Neural progenitor cell (in vitro differentiated cells): ENCODE data around the gene SLC25A19. TPM values are rescaled to one million over a fixed set of nuclear protein-coding genes. Genes with fewer than 3 reads are reported as not detected.

ENCODE experiments used
- DNase-seq: peaks from one replicate; pipeline ENCODE4 v3.0.0-alpha.2; 2016; ENCODE audit warnings: low spot score
- H2AFZ ChIP-seq: fragments of 200-600 bp; sonication (generic); replicated peaks from 2 replicates; pipeline ENCODE4 v1.6.1; 2016; ENCODE audit warnings: antibody characterized with exemption
- H3F3A ChIP-seq: fragments of 200-600 bp; sonication (generic); 2 replicates; pipeline ENCODE4 v1.6.1; 2016; ENCODE audit warnings: antibody characterized with exemption, low read depth
- H3K27ac ChIP-seq: fragments of 200-600 bp; sonication (generic); 2 replicates; pipeline ENCODE4 v1.5.1; 2016; ENCODE audit warnings: mild to moderate bottlenecking
- H3K27me3 ChIP-seq: fragments of 200-600 bp; sonication (generic); 2 replicates; pipeline ENCODE4 v1.6.1; 2016; ENCODE audit warnings: mild to moderate bottlenecking, moderate library complexity
- H3K36me3 ChIP-seq: fragments of 200-600 bp; sonication (generic); 2 replicates; pipeline ENCODE4 v1.5.1; 2016
- H3K4me1 ChIP-seq: fragments of 200-600 bp; sonication (generic); 2 replicates; pipeline ENCODE4 v1.6.1; 2016; ENCODE audit warnings: mixed run types
- H3K4me2 ChIP-seq: fragments of 200-600 bp; sonication (generic); 2 replicates; pipeline ENCODE4 v1.6.1; 2016
- H3K4me3 ChIP-seq: fragments of 200-600 bp; sonication (generic); 2 replicates; pipeline ENCODE4 v1.5.1; 2016
- H3K79me2 ChIP-seq: fragments of 200-600 bp; sonication (generic); 2 replicates; pipeline ENCODE4 v1.6.1; 2016; ENCODE audit warnings: low read depth
- H3K9ac ChIP-seq: fragments of 200-600 bp; sonication (generic); 2 replicates; pipeline ENCODE4 v1.6.1; 2016
- H3K9me3 ChIP-seq: fragments of 200-600 bp; sonication (generic); 2 replicates; pipeline ENCODE4 v1.5.1; 2016; ENCODE audit warnings: low read depth
- H4K20me1 ChIP-seq: fragments of 200-600 bp; sonication (generic); 2 replicates; pipeline ENCODE4 v1.6.1; 2016; ENCODE audit warnings: low read depth
- H3K27ac Mint-ChIP-seq: 3 replicates; pipeline ENCODE4 v1.8.0; 2021; ENCODE audit warnings: mixed read lengths
- H3K27me3 Mint-ChIP-seq: 2 replicates; pipeline ENCODE4 v1.8.0; 2022; ENCODE audit warnings: low read depth, mild to moderate bottlenecking, inconsistent platforms, moderate library complexity, mixed read lengths; ENCODE audit not compliant: insufficient read depth
- H3K36me3 Mint-ChIP-seq: 3 replicates; pipeline ENCODE4 v1.8.0; 2021; ENCODE audit warnings: mixed read lengths
- H3K4me1 Mint-ChIP-seq: 3 replicates; pipeline ENCODE4 v1.8.0; 2021; ENCODE audit warnings: mixed read lengths
- H3K4me3 Mint-ChIP-seq: 3 replicates; pipeline ENCODE4 v1.8.0; 2021; ENCODE audit warnings: mild to moderate bottlenecking, moderate library complexity, mixed read lengths
- H3K9me3 Mint-ChIP-seq: 3 replicates; pipeline ENCODE4 v1.8.0; 2020; ENCODE audit warnings: mixed read lengths
- EZH2 ChIP-seq: fragments of 200-600 bp; sonication (generic); IDR thresholded peaks from 2 replicates; pipeline ENCODE4 v1.6.1; 2017; ENCODE audit warnings: antibody characterized with exemption, mild to moderate bottlenecking, moderate library complexity
- EZH2phosphoT487 ChIP-seq: fragments of 200-600 bp; sonication (generic); IDR thresholded peaks from 2 replicates; pipeline ENCODE4 v1.6.1; 2017; ENCODE audit warnings: antibody characterized with exemption
- total RNA-seq: library from RNA; depleted of rRNA; stranded (reverse); fragments of >200 nt; gene quantifications from 2 replicates; pipeline ENCODE4 v1.2.3, GENCODE V29; 2015; ENCODE audit warnings: low replicate concordance
- TF ChIP-seq, protein P1 (sequence below): fragments of 200-600 bp; sonication (generic); IDR thresholded peaks from 2 replicates; pipeline ENCODE4 v1.5.1; 2017; ENCODE audit warnings: antibody characterized with exemption, mild to moderate bottlenecking

Gene SLC25A19
- total RNA-seq, 1 donor from 2014 or later = 5.2 TPM

DNA sequence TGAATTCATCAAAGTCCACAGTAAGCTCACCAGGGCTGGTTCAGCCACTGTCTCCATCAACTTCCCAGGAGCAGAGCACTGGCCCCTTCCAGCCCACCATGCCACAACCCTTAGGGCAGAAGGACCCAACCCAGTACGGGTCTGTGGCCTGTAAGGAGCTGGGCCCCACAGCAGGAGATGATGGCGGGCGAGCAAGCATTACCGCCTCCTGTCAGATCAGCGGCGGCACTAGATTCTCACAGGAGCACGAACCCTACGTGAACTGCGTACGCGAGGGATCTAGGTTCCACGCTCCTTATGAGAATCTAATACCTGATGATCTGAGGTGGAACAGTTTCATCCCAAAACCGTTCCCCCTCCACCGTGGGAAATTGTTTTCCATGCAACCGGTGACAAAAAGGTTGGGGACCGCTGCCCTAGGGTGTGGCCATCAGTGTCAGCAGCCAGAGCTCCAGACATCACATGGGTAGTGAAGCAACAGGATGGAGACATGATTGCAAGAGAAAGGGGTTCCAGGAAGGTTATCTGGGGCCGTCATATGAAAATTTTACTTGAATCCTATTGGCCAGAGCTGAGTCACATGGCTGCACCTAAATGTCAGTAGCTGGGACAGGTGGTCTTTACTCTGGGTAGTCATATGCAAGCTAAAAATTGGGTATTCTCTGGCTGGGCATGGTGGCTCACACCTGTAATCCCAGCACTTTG is 12.4 kb upstream of the SLC25A19 start:
- Mint-ChIP-seq H3K4me1 (peaks cover 3% of the 10 kb centered on the region), H3K9me3 (no peaks in the 10 kb centered on the region), H3K27ac (no peak overlapping the region), H3K36me3 (no peaks in the 10 kb centered on the region), H3K27me3 (peaks cover 2% of the 10 kb centered on the region), H3K4me3 (no peak overlapping the region)
- Histone ChIP-seq H3K27me3 (no peaks in the 10 kb centered on the region), H3K4me3 (no peak overlapping the region), H3K36me3 (no peaks in the 10 kb centered on the region), H4K20me1 (no peaks in the 10 kb centered on the region), H3K27ac (no peak overlapping the region), H2AFZ (no peak overlapping the region), H3K79me2 (no peaks in the 10 kb centered on the region), H3F3A (no peaks in the 10 kb centered on the region), H3K9ac (no peak overlapping the region), H3K4me1 (no peaks in the 10 kb centered on the region), H3K9me3 (no peaks in the 10 kb centered on the region), H3K4me2 (no peak overlapping the region)
- no peak for DNase-seq
- TF ChIP-seq EZH2 (no peak), EZH2phosphoT487 (no peak)
- TF ChIP-seq, protein P1, sequence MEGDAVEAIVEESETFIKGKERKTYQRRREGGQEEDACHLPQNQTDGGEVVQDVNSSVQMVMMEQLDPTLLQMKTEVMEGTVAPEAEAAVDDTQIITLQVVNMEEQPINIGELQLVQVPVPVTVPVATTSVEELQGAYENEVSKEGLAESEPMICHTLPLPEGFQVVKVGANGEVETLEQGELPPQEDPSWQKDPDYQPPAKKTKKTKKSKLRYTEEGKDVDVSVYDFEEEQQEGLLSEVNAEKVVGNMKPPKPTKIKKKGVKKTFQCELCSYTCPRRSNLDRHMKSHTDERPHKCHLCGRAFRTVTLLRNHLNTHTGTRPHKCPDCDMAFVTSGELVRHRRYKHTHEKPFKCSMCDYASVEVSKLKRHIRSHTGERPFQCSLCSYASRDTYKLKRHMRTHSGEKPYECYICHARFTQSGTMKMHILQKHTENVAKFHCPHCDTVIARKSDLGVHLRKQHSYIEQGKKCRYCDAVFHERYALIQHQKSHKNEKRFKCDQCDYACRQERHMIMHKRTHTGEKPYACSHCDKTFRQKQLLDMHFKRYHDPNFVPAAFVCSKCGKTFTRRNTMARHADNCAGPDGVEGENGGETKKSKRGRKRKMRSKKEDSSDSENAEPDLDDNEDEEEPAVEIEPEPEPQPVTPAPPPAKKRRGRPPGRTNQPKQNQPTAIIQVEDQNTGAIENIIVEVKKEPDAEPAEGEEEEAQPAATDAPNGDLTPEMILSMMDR = no peak

DNA sequence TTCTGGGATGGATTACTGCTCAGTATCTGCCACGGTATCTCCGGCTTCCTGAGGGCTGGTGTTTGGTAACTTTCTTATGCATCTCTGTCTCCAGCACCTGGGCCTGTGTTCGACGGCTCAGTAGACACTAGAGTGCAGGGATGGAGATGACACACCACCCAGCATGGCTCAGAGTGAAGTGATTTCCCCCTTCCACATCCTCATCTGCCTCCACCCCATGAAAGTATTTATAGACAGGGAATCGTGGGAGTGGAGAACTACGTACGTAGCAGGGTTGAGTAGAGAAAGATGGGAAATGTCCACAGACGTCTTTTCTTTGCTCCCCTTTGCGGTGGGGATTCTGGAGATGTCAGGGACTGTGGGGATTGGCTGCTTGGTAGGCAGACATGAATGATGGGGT is 11.8 kb upstream of the SLC25A19 start:
- Histone ChIP-seq H3K4me2 (no peak overlapping the region), H3K4me1 (no peaks in the 10 kb centered on the region), H3K79me2 (no peaks in the 10 kb centered on the region), H3K27ac (no peak overlapping the region), H3K4me3 (no peak overlapping the region), H3K9me3 (no peaks in the 10 kb centered on the region), H4K20me1 (no peaks in the 10 kb centered on the region), H3K9ac (no peak overlapping the region), H3F3A (no peaks in the 10 kb centered on the region), H3K27me3 (no peaks in the 10 kb centered on the region), H3K36me3 (no peaks in the 10 kb centered on the region), H2AFZ (no peak overlapping the region)
- no peak for DNase-seq
- Mint-ChIP-seq H3K9me3 (no peaks in the 10 kb centered on the region), H3K27ac (peak overlapping the region; percentile 85), H3K36me3 (no peaks in the 10 kb centered on the region), H3K4me1 (peaks cover 3% of the 10 kb centered on the region), H3K27me3 (peaks cover 2% of the 10 kb centered on the region), H3K4me3 (no peak overlapping the region)
- TF ChIP-seq, protein P1 = no peak
- TF ChIP-seq EZH2 = no peak
- no peak for TF ChIP-seq EZH2phosphoT487

DNA sequence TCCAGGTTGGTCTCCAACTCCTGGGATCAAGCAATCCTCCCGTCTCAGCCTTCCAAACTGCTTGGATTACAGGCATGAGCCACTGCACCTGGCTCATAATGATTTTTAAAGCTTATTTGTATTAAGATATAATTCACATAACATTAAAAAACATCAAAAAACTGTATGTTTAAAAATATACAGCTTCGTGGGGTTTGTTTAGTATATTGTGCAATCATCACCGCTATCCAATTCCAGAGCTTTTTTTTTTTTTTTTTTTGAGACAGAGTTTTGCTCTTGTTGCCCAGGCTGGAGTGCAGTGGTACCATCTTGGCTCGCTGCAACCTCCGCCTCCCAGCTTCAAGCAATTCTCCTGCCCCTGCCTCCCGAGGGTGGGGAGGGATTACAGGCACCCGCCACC is 11.0 kb upstream of the SLC25A19 start:
- no peaks in the 10 kb centered on the region for H3K36me3 ChIP-seq
- H3K79me2 ChIP-seq = no peaks in the 10 kb centered on the region
- no peaks in the 10 kb centered on the region for H3F3A ChIP-seq
- H3K27me3 ChIP-seq = no peaks in the 10 kb centered on the region
- H3K4me2 ChIP-seq = no peak overlapping the region
- Mint-ChIP-seq H3K4me1 (peaks cover 3% of the 10 kb centered on the region), H3K36me3 (no peaks in the 10 kb centered on the region), H3K27ac (no peak overlapping the region), H3K4me3 (no peak overlapping the region), H3K9me3 (no peaks in the 10 kb centered on the region), H3K27me3 (peaks cover 4% of the 10 kb centered on the region)
- no peak overlapping the region for H2AFZ ChIP-seq
- H3K9me3 ChIP-seq = no peaks in the 10 kb centered on the region
- no peak overlapping the region for H3K9ac ChIP-seq
- no peak for DNase-seq
- TF ChIP-seq, protein P1 = no peak
- no peak for TF ChIP-seq EZH2phosphoT487
- TF ChIP-seq EZH2 = no peak
- no peak overlapping the region for H3K27ac ChIP-seq
- no peak overlapping the region for H3K4me3 ChIP-seq
- no peaks in the 10 kb centered on the region for H3K4me1 ChIP-seq
- no peaks in the 10 kb centered on the region for H4K20me1 ChIP-seq
